Aorta (tissue), 5 donors: ENCODE data around the gene CYP2B6. TPM values are rescaled to one million over a fixed set of nuclear protein-coding genes. Genes with fewer than 3 reads are reported as not detected.

Experiments used
- ATAC-seq: fragments of 200-7000 bp; cut with Tn5 transposase; one replicate; pipeline ENCODE4 v1.9.1; 2022; ENCODE audit warnings: moderate library complexity; ENCODE audit not compliant: low FRiP score
- DNase-seq, 2 donors: peaks; one replicate each; pipeline ENCODE4 v3.0.0-alpha.2; 2020
- H3K27ac ChIP-seq, 2 donors: one replicate each; pipeline ENCODE4 v1.5.1; 2013; ENCODE audit warnings: low read length in 2 of 2, mild to moderate bottlenecking in 2 of 2, moderate library complexity in 2 of 2, control low read depth in 1 of 2, inconsistent platforms in 1 of 2, low read depth in 1 of 2
- H3K27me3 ChIP-seq, 2 donors: one replicate each; pipeline ENCODE4 v1.6.1; 2013; ENCODE audit warnings: control low read depth in 1 of 2, low read length in 1 of 2, mild to moderate bottlenecking in 1 of 2, moderate library complexity in 1 of 2; ENCODE audit not compliant: insufficient read depth in 2 of 2, control insufficient read depth in 1 of 2
- H3K36me3 ChIP-seq, 2 donors: one replicate each; pipeline ENCODE4 v1.6.1; 2013; ENCODE audit warnings: control low read depth in 1 of 2, low read length in 1 of 2, mild to moderate bottlenecking in 1 of 2; ENCODE audit not compliant: insufficient read depth in 2 of 2, control insufficient read depth in 1 of 2
- H3K4me1 ChIP-seq, 2 donors: one replicate each; pipeline ENCODE4 v1.6.1; 2013; ENCODE audit warnings: low read length in 2 of 2, control low read depth in 1 of 2, mild to moderate bottlenecking in 1 of 2, moderate library complexity in 1 of 2; ENCODE audit not compliant: insufficient read depth in 2 of 2, control insufficient read depth in 1 of 2
- H3K4me3 ChIP-seq, 2 donors: one replicate each; pipeline ENCODE4 v1.5.1; 2013; ENCODE audit warnings: low read length in 2 of 2, control low read depth in 1 of 2, mild to moderate bottlenecking in 1 of 2
- H3K9me3 ChIP-seq: one replicate; pipeline ENCODE4 v1.6.1; 2013; ENCODE audit warnings: mild to moderate bottlenecking, low read length; ENCODE audit not compliant: control insufficient read depth
- WGBS, 2 donors: extraction: QIAGEN DNeasy Blood & Tissue Kit; methylation state at CpG; one replicate each; pipeline ENCODE4 v1.1.7; 2013; 5-methylcytosine and 5-hydroxymethylcytosine counted together
- intact Hi-C, 2 donors: fragments of 100-400 bp; cut with DNase I; formaldehyde crosslinking; loops; one replicate each; pipeline versions ENCODE4 v1.14.2 to v1.15.0; 2022
- long read RNA-seq, 2 donors: library from polyadenylated mRNA; unstranded; transcript quantifications; one replicate each; pipeline ENCODE4 v2.0.0, GENCODE V29; 2020 to 2021
- polyA plus RNA-seq, 2 donors: library from polyadenylated mRNA; stranded (reverse); fragments of 200-250 nt; gene quantifications; one replicate each; pipeline ENCODE4 v1.2.3, GENCODE V29; 2013
- total RNA-seq, 2 donors: library from RNA; stranded (reverse); fragmentation: NEBNext Ultra II Directional; extraction: Animal tissue kit (Norgen Biotek cat#: 25700); gene quantifications; one replicate each; pipeline ENCODE4 v1.2.1, GENCODE V29; 2021
- donor health status: healthy with polysubstance abuse.
- donor health status: Bipolar disorder and iron deficiency.
- donor health status: DM: no; HTN: no; CAD: no.
- donor health status: DM: no; HTN: no; CAD: no.
- donor health status: DM: yes; HTN: yes; CAD: no.

CYP2B6 gene
- total RNA-seq (not detected), polyA plus RNA-seq (1 to 10 TPM in 1 of 2 donors, not detected in 1; 1.6 TPM)
- long read RNA-seq, donor 1: 0 reads
- long read RNA-seq, donor 2: 0 reads

GRCh38 chr19:40990972-40991381, at the start of gene CYP2B6:
TSS of gene CYP2B6 (plus strand) at chr19:40991282. CDS start at chr19:40991306, 24 bp downstream.
- 63 to 70% methylated on average over 1 to 2 of the region's 2 CpGs for WGBS, 2 donors
- peaks cover 4% of the 10 kb centered on the region for H3K9me3 ChIP-seq
- no peak for ATAC-seq

GRCh38 chr19:40941481-40942219, 49.4 kb upstream of the CYP2B6 start:
- ATAC-seq (no peak), DNase-seq (no peak)
- Histone ChIP-seq H3K36me3 (no peaks in the 10 kb centered on the region), H3K27me3 (no peaks in the 10 kb centered on the region), H3K4me3 (no peak overlapping the region), H3K4me1 (no peaks in the 10 kb centered on the region), H3K27ac (no peak overlapping the region), H3K9me3 (peaks cover 2% of the 10 kb centered on the region)
- intact Hi-C loops: no loop called here
- WGBS, 2 donors: 74 to 77% methylated on average over 9 of the region's 9 CpGs

More at GRCh38 chr19:40990972-40991381, at the start of gene CYP2B6:
- Histone ChIP-seq H3K36me3 (no peaks in the 10 kb centered on the region), H3K27me3 (no peaks in the 10 kb centered on the region), H3K4me3 (no peak within 1 kb of the TSS), H3K4me1 (no peaks in the 10 kb centered on the region), H3K27ac (no peak within 1 kb of the TSS)
- no peak for DNase-seq
- intact Hi-C loops: no loop called here

- no peaks in the 10 kb centered on the region for H3K27me3 ChIP-seq
- DNase-seq (no peak), ATAC-seq (no peak)
- H3K4me3 ChIP-seq: no peak overlapping the region
- no peaks in the 10 kb centered on the region for H3K36me3 ChIP-seq
- H3K27ac ChIP-seq: no peak overlapping the region
- no peaks in the 10 kb centered on the region for H3K4me1 ChIP-seq
- WGBS, 2 donors: 63 to 78% methylated on average over 2 of the region's 2 CpGs
- intact Hi-C loops: no loop called here
- peaks cover 2% of the 10 kb centered on the region for H3K9me3 ChIP-seq
These were observed 45.4 kb upstream of the CYP2B6 start for GRCh38 chr19:40945645-40946044.

GRCh38 chr19:40947114-40947513, 44.0 kb upstream of the CYP2B6 start:
- Histone ChIP-seq H3K36me3 (no peaks in the 10 kb centered on the region), H3K27ac (no peak overlapping the region), H3K4me3 (no peak overlapping the region), H3K4me1 (no peaks in the 10 kb centered on the region), H3K9me3 (peaks cover 4% of the 10 kb centered on the region), H3K27me3 (no peaks in the 10 kb centered on the region)
- whole genome bisulfite sequencing, 2 donors: 77% methylated on average over 2 of the region's 2 CpGs
- ATAC-seq (no peak), DNase-seq (no peak)
- intact Hi-C loops: no loop called here

GRCh38 chr19:40947573-40947972, 43.5 kb upstream of the CYP2B6 start:
- no peaks in the 10 kb centered on the region for H3K4me1 ChIP-seq
- intact Hi-C loops: no loop called here
- no peak overlapping the region for H3K27ac ChIP-seq
- DNase-seq: no peak
- no peaks in the 10 kb centered on the region for H3K27me3 ChIP-seq
- peaks cover 4% of the 10 kb centered on the region for H3K9me3 ChIP-seq
- ATAC-seq: no peak
- 48 to 49% methylated on average over 2 of the region's 2 CpGs for WGBS, 2 donors
- H3K36me3 ChIP-seq: no peaks in the 10 kb centered on the region
- H3K4me3 ChIP-seq: no peak overlapping the region

GRCh38 chr19:40948580-40949299, 42.3 kb upstream of the CYP2B6 start:
- WGBS, 2 donors: 89% methylated on average over 18 of the region's 18 CpGs
- ATAC-seq (no peak), DNase-seq (no peak)
- Histone ChIP-seq H3K27me3 (no peaks in the 10 kb centered on the region), H3K4me1 (no peaks in the 10 kb centered on the region), H3K9me3 (peaks cover 5% of the 10 kb centered on the region), H3K27ac (no peak overlapping the region), H3K4me3 (no peak overlapping the region), H3K36me3 (no peaks in the 10 kb centered on the region)
- intact Hi-C loops: no loop called here

GRCh38 chr19:40954573-40954972, 36.5 kb upstream of the CYP2B6 start:
- Histone ChIP-seq H3K27me3 (peaks cover 0 to 2% of the 10 kb centered on the region in 2 donors), H3K36me3 (no peaks in the 10 kb centered on the region), H3K4me3 (no peak overlapping the region), H3K4me1 (no peaks in the 10 kb centered on the region), H3K9me3 (peaks cover 18% of the 10 kb centered on the region), H3K27ac (no peak overlapping the region)
- intact Hi-C loops: no loop called here
- ATAC-seq (no peak), DNase-seq (no peak)
- WGBS, 2 donors: 85 to 88% methylated on average over 10 of the region's 10 CpGs

- Histone ChIP-seq H3K9me3 (peaks cover 11% of the 10 kb centered on the region), H3K27me3 (peaks cover 0 to 3% of the 10 kb centered on the region in 2 donors), H3K36me3 (no peaks in the 10 kb centered on the region), H3K27ac (no peak overlapping the region), H3K4me1 (no peaks in the 10 kb centered on the region), H3K4me3 (no peak overlapping the region)
- DNase-seq (no peak), ATAC-seq (no peak)
- intact Hi-C loops: no loop called here
- 86 to 87% methylated on average over 1 of the region's 1 CpG for WGBS, 2 donors
These were observed 31.7 kb upstream of the CYP2B6 start for GRCh38 chr19:40959338-40959737.
